Cardiac muscle cell (in vitro differentiated cells and primary cell): ENCODE data around the gene TMEM144. TPM values are rescaled to one million over a fixed set of nuclear protein-coding genes. Genes with fewer than 3 reads are reported as not detected.

Experiments
- DNase-seq, 2 donors: peaks; one replicate each; pipeline versions ENCODE4 v3.0.0 to v3.0.0-alpha.2; 2010 to 2017; ENCODE audit warnings: low read depth in 1 of 2, low spot score in 1 of 2
- H3K27ac ChIP-seq: fragments of 200-600 bp; sonication (generic); 2 replicates; pipeline ENCODE4 v1.5.1; 2016
- H3K27me3 ChIP-seq: fragments of 200-600 bp; sonication (generic); 2 replicates; pipeline ENCODE4 v1.6.0; 2016; ENCODE audit warnings: control low read depth
- H3K36me3 ChIP-seq: fragments of 200-600 bp; sonication (generic); 2 replicates; pipeline ENCODE4 v1.5.1; 2016; ENCODE audit warnings: control low read depth
- H3K4me1 ChIP-seq: fragments of 200-600 bp; sonication (generic); 2 replicates; pipeline ENCODE4 v1.8.1; 2017; ENCODE audit warnings: low read depth, mild to moderate bottlenecking, mixed run types
- H3K4me3 ChIP-seq: fragments of 200-600 bp; sonication (generic); 2 replicates; pipeline ENCODE4 v1.5.1; 2016; ENCODE audit warnings: mild to moderate bottlenecking
- H3K9me3 ChIP-seq: fragments of 200-600 bp; sonication (generic); 2 replicates; pipeline ENCODE4 v1.5.1; 2017; ENCODE audit warnings: low read depth, mild to moderate bottlenecking, control low read depth
- CTCF ChIP-seq: IDR thresholded peaks from 2 replicates; pipeline ENCODE4 v1.5.1; 2012; ENCODE audit warnings: low read depth, mild to moderate bottlenecking, low read length
- polyA plus RNA-seq: library from polyadenylated mRNA; unstranded; fragments of >200 nt; fragmentation: Nextera tagmentation; extraction: Ambion mirVana; gene quantifications from 2 replicates; pipeline ENCODE4 v1.2.1, GENCODE V29; 2016
- total RNA-seq: library from RNA; depleted of rRNA; stranded (reverse); fragments of >200 nt; gene quantifications from 2 replicates; pipeline ENCODE4 v1.2.3, GENCODE V29; 2016

Gene TMEM144
- total RNA-seq (7.8 and 11.6 TPM in 2 replicates), polyA plus RNA-seq (11.0 and 11.4 TPM in 2 replicates)

- H3K27ac ChIP-seq, result peak within 1 kb of the TSS; percentile 89
- H3K9me3 ChIP-seq, result no peaks in the 10 kb centered on the region
- peak; percentile 92 to 95 for DNase-seq
- TF ChIP-seq CTCF, result peak; percentile 19
- no peaks in the 10 kb centered on the region for H3K27me3 ChIP-seq
- H3K4me3 ChIP-seq, result peak within 1 kb of the TSS; percentile 46
- H3K4me1 ChIP-seq, result peaks cover 14% of the 10 kb centered on the region
- peaks cover 4% of the 10 kb centered on the region for H3K36me3 ChIP-seq
Observed at GRCh38 chr4:158209825-158210807, at the start of gene TMEM144. Gene TMEM144 (plus strand): TSS chr4:158210486. CDS start chr4:158212668, 2,182 bp downstream.

- H3K27ac ChIP-seq, result no peak overlapping the region
- no peaks in the 10 kb centered on the region for H3K36me3 ChIP-seq
- peaks cover 4% of the 10 kb centered on the region for H3K4me1 ChIP-seq
- DNase-seq, result peak in 1 of 2 donors; percentile 96
- no peaks in the 10 kb centered on the region for H3K27me3 ChIP-seq
- TF ChIP-seq CTCF, result no peak
- no peak overlapping the region for H3K4me3 ChIP-seq
- H3K9me3 ChIP-seq, result no peaks in the 10 kb centered on the region
Observed at GRCh38 chr4:158161551-158162354, 48.5 kb upstream of the TMEM144 start.

GRCh38 chr4:158162631-158163030, 47.7 kb upstream of the TMEM144 start:
- Histone ChIP-seq H3K36me3 (no peaks in the 10 kb centered on the region), H3K27me3 (no peaks in the 10 kb centered on the region), H3K4me1 (peaks cover 5% of the 10 kb centered on the region), H3K9me3 (no peaks in the 10 kb centered on the region), H3K4me3 (no peak overlapping the region), H3K27ac (no peak overlapping the region)
- no peak for DNase-seq
- TF ChIP-seq CTCF, result no peak

- peak; percentile 18 for TF ChIP-seq CTCF
- no peaks in the 10 kb centered on the region for H3K36me3 ChIP-seq
- H3K27ac ChIP-seq, result no peak overlapping the region
- no peaks in the 10 kb centered on the region for H3K27me3 ChIP-seq
- no peaks in the 10 kb centered on the region for H3K9me3 ChIP-seq
- H3K4me3 ChIP-seq, result no peak overlapping the region
- DNase-seq, result no peak
- peaks cover 5% of the 10 kb centered on the region for H3K4me1 ChIP-seq
Observed at GRCh38 chr4:158163941-158164767, 46.1 kb upstream of the TMEM144 start.

- no peak for TF ChIP-seq CTCF
- Histone ChIP-seq H3K9me3 (no peaks in the 10 kb centered on the region), H3K4me1 (peaks cover 6% of the 10 kb centered on the region), H3K27ac (no peak overlapping the region), H3K4me3 (no peak overlapping the region), H3K36me3 (no peaks in the 10 kb centered on the region), H3K27me3 (no peaks in the 10 kb centered on the region)
- no peak for DNase-seq
Observed at GRCh38 chr4:158164768-158165213, 45.5 kb upstream of the TMEM144 start.
